CD1c-positive myeloid dendritic cell (primary cell): Measurements from ENCODE around the gene RXYLT1.

Source experiments
- DNase-seq: peaks from one replicate; pipeline ENCODE4 v3.0.0-alpha.2; 2016; ENCODE audit errors: extremely low spot score

Gene RXYLT1

DNA sequence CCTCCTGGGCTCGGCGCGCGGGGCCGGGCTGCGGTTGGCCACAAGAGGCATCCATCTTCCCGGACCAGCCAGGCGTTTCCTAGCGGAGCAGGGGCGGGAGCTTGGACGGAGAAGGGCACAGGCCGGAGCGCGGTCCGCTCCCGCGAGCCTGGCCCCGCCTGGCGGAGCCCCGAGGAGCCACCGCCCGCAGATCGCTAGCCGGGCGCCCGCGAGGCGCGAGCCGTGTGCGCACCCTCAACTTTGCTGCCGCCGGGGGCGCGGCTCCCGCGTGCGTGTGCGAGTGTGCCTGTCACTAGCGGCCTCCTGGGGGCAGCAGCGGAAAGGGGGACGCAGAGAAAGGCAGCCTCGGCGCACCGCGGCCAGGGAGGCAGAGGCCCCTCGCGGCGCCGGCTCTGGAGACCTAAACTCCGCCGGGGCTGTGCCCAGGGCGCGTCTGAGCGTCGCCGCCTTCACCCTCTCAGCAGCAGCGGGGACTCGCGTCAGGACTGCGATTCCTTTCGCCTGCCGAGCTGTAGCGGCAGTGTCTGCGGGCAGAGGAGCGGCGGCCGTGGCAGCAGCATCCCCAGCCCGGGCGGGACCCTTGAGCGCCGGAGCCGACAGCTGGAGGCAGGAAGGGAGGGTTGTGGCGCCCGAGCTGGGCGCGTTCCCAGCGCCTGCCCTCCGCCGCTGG is 64.1 kb downstream of the RXYLT1 start:
- DNase-seq, result peak; percentile 92

DNA sequence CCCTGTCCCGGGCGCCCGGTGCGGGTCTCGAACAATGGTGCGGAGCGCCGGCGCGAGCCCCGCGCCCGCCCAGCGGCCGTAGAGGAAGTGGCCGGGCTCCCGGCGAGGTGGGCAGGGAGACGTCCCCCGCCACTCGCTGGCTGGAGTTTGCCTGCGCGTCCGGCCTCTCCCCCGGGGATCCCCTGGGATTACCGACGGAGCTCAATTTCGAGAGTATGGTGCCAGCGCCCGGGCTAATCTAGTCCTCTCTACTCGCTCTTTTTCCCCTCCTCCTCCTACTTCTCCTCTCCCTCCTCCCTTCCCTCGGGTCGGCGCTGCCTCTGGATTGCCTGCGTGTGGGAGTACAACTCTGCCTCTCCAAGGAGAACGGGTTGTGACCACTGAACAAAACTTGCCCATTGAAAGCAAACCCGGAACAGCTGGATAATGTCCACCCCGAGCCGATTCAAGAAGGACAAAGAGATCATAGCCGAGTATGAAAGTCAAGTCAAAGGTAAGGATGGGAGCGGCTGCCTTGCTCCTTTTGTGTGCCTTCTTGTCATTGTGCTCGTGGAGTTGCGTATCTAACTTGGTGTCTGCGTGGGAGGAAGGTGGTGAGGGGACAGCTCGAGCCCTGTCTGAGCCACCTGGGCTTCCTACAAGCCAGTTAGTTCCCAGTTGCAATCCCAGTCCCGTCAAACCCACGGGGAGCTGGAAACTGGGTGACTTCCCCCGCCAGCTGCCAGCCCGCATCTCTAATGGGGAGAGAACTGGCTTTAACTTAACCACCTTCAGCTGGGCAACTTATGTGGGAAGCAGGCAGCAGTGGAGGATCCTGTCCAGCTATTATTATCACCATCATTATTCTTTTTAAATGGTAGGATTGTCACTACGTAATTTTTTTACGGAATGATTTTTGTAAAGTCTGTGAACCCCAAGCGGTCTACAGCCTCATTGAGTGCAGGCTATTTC is 65.0 kb downstream of the RXYLT1 start, which contains the start of gene SRGAP1:
Gene SRGAP1 (plus strand): TSS at position 310 of the 951 bp plus-strand sequence. CDS start 117 bp downstream, at position 427.
- DNase-seq, result peak; percentile 60

DNA sequence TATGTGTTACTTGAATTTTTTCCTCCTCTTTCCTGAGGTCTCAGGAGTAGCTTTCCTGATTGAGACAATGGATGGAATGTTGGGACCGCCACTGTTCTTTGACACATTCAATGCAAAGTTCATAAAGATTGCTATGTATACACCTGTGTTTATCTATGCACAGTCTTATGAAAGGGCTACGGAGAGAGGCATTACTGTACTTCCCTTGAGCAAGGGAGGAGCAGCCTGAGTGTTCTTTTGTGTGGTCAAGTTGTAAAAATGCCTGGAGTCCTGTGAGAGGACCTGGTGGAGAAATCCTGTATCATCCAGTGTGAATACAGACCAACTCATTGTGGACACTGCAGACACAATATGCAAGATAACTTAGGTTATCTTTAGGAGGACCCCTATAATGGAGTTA is 66.0 kb downstream of the RXYLT1 start:
- no peak for DNase-seq

DNA sequence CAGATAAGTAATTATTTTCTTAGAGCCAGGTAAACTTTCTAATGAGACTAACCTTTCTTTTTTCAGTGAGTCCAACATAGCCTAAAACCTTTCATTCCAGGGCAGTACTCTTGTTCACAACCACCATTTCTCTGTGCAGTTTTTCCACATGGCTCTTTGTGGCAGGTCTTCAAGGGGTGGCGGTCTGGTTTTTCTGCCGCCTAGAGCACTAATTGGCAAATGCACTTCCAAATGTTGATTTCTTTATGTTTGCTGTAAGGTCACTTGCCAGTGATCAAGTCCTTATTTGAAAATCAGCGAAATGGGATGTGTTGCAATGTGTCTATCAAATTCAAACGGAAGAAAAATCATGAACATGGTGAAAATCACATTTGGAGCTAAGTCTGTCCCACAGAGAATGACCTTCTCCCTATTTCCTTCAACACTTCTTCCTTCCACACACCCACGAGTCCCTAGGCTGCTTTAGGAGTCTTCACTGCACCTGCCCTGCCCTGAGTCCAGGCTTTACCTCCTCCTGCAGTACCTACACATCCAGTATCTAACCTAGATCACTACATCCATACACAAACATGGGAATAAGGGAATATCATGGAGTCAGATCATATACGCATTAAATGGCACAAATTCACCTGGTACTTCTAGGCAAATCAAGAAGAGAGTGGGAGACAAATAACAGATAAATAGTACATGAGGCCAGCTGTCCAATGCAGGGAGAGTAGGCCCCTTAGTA is 66.7 kb downstream of the RXYLT1 start:
- no peak for DNase-seq

DNA sequence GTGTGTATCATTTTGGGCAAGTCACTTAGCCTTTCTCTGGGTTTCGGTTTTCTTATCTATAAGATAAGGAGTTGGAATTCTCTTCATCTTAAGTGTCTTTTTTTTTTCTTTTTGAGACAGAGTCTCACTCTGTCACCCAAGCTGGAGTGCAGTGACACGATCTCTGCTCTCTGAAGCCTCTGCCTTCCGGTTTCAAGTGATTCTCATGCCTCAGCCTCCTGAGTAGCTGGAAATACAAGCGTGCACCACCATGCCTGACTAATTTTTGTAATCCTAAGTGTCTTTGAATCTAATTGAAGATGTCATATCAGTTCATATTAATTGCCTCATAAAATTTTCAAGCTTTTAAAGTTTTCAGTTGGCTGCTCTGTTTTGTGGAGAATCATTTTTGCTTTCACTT is 68.7 kb downstream of the RXYLT1 start:
- no peak for DNase-seq

DNA sequence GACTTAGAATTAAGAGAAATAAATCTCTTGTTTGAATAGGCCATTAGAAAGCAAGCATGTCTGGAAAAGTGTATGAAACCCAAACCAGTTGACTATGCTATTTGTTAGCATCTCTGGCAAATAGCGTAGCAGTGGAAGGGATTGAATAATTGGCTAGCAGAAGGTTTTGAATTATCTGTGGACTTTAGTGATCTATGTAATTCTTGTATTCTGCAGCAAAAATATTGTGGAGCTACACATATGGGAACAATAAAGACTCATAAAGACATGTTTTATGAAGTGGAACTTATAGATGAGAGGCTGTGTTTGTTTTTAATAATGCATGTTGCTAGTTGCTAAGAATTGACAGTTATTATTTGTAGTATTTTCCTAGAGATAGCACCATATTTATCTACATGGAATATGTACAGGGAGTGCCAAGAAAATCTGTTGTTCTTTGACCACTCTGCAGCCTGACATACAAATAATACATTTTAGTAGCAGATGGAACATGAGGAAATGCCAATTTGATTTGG is 69.5 kb downstream of the RXYLT1 start:
- DNase-seq, result no peak

DNA sequence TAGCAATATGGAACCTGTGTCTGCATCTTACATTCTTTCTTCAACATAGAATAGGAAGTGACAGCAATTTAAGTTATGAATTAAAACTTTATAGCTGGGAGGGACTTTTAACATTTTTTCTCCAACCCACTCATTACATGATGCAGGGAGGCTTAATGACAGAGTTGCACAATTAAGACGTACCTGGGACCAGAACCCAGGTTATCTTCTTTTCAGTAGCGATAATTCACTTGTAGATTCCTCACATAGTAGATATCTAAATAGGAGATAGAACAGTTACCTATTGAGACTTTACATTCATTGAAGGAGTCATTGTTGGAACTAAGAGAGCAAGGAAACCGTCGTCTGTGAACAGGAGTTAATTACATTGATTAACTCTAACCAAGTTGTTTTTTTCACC is 69.9 kb downstream of the RXYLT1 start:
- DNase-seq, result no peak

DNA sequence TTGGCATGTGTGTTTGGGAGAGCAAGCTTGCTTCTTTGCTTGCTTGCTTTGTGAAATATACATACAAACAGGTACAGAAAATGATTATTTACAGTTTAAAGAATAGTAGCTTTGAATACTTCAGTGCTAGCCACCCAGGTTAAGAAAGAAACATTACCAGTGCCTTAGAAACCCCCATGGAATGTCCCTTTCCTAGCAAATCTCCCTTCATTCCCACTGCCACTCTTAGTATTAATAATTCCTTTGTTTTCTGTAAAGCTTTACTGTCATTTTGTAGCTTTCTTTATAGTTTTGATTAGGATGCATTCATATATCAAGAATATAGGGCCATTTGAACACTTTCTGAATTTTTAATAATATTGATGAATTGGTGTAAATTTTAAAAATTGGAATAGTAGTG is 74.3 kb downstream of the RXYLT1 start:
- DNase-seq, result no peak

DNA sequence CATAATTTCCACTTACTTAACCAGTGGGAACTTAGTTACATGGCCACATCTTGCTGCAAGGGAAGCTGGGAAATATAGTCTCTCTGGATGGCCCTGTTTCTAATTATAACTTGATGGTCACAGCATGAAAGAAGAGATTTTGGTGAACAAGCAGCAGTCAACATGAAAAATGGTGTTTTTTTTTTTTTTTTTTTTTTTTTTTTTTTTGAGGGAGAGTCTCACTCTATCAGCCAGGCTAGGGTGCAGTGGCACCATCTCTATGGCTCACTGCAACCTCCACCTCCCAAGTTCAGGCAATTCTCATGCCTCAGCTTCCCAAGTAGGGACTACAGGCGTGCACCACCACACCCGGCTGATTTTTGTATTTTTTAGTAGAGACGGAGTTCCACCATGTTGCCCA is 75.6 kb downstream of the RXYLT1 start:
- DNase-seq, result no peak

DNA sequence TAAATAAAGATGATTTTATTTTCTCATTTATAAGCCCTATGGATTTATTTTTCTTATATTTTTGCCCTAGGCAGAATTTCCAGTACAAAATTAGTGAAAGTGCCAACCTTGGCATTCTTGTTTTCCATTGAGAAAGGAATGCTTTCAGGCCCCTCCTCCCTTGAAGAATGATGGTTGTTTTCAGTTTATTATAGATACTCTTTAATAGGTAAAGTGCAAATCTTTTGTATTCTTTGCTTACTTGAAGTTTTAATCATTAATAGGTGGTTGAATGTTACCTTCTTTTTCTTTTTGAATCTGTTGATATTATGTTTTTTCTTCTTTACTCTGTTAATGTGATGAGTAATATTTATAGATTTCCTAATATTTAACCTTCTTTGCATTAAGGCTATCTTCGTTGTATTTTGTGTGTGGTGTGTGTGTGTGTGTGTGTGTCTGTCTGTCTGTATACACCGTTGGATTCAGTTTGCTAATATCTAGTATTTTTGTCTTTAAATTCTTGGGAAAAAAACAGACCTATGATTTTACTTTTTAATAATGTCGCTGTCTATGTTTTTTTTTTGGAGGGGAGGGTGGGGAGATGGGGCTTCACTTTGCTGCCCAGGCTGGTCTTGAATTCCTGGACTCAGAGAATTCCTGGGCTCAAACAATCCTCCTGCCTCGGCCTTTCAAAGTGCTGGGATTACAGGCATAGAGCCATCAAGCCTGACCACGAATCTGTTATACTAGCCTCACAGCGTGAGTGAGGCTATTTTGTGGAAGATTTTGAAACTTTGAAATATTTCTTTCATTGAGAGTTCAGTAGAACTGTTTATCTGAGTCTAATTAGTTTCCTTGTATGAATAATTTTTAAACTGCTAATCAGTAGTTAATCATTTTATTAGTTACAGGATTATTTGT is 78.3 kb downstream of the RXYLT1 start:
- no peak for DNase-seq
